ENCODE results near the gene GRIA1.

The GRIA1 gene

GRCh38 chr5:153573326-153574033 lies 83.0 kb downstream of the GRIA1 start:
- DNase-seq (ENCODE audit: low read depth), result no peak
- H3K4me3 ChIP-seq (ENCODE audit: control insufficient read depth, low read depth, low read length), result no peak overlapping the region
- TF ChIP-seq, protein P1, sequence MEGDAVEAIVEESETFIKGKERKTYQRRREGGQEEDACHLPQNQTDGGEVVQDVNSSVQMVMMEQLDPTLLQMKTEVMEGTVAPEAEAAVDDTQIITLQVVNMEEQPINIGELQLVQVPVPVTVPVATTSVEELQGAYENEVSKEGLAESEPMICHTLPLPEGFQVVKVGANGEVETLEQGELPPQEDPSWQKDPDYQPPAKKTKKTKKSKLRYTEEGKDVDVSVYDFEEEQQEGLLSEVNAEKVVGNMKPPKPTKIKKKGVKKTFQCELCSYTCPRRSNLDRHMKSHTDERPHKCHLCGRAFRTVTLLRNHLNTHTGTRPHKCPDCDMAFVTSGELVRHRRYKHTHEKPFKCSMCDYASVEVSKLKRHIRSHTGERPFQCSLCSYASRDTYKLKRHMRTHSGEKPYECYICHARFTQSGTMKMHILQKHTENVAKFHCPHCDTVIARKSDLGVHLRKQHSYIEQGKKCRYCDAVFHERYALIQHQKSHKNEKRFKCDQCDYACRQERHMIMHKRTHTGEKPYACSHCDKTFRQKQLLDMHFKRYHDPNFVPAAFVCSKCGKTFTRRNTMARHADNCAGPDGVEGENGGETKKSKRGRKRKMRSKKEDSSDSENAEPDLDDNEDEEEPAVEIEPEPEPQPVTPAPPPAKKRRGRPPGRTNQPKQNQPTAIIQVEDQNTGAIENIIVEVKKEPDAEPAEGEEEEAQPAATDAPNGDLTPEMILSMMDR (IDR thresholded peaks at IDR 0.05; ENCODE audit: control insufficient read depth, insufficient read depth, low read depth, low read length, missing control alignments), result no peak

DNA sequence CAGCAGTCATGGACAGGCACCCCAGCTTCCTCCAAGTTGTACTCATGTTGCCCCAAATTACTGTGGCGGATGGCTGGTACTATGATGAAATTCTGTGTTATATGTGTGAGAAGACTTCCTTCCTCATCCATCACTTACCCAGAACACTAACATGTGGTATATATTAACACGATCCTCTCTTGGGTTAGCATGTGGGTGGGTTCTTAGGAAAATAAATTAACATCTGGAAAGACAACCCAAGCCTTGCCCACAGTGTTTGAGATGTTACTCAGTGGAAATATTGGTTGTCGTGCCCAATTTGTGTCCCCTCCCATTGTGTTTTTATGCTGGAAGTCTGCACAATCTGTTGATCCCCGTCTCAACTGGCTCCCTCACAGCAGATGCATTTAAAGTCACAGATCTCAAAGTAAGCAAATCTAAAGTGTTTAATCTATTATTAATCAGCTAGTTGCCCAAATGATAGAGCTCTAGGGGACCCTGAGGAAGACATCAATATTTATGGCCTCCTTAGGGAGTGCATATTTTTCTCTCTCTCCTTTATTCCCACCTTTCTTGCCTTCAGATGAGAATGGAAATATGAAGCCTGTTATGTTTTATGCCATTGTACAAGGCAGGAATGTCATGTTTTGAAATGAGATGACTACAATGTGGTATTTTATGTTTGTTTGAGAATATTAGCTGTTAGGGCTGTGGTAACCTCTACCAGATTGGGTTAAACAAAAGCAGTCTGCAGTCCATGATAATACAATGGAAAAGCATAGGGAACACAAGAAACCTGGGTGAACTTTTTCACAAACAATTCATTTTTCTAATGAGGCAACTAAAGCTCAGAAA lies 93.9 kb downstream of the GRIA1 start:
- TF ChIP-seq, protein P1 (IDR thresholded peaks at IDR 0.05; ENCODE audit: control insufficient read depth, insufficient read depth, low read depth, low read length, missing control alignments), result no peak
- H3K4me3 ChIP-seq (ENCODE audit: control insufficient read depth, low read depth, low read length), result no peak overlapping the region
- DNase-seq (ENCODE audit: low read depth), result no peak

- TF ChIP-seq, protein P1 (IDR thresholded peaks at IDR 0.05; ENCODE audit: control insufficient read depth, insufficient read depth, low read depth, low read length, missing control alignments), result no peak
- no peak for DNase-seq (ENCODE audit: low read depth)
- no peak overlapping the region for H3K4me3 ChIP-seq (ENCODE audit: control insufficient read depth, low read depth, low read length)
These were observed 94.5 kb downstream of the GRIA1 start for GRCh38 chr5:153584960-153585359.

DNA sequence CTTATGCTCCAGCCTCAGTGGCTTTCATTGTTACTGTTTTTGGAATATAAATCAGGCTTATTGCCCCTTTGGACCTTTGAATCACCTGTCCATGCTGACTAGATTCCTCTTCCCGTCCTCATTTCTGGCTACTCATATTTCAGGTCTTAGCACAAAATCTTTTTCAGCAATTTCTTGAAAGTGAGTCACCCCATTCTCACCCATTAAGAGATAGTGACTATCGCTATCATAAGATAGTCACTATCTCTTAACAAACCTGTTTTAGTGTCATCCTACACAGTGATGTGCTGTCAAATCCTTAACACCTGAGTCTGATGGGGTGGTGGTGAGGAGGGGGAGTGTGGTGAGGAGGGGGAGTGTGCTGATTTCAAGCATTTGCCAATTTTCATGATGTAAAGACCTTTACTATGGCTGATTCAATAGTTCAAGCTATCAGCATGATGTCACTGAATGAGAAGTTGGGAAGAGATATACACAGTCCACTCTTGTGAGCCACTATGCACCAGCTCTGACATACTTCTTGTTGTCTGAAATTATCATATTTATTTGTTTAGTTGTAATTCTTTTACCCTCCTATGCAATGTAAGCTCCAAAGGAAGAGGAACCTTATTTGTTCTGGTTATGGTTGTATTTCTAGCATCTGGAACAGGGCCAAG lies 95.3 kb downstream of the GRIA1 start:
- no peak overlapping the region for H3K4me3 ChIP-seq (ENCODE audit: control insufficient read depth, low read depth, low read length)
- DNase-seq (ENCODE audit: low read depth), result no peak
- TF ChIP-seq, protein P1 (IDR thresholded peaks at IDR 0.05; ENCODE audit: control insufficient read depth, insufficient read depth, low read depth, low read length, missing control alignments), result no peak

GRCh38 chr5:153592081-153592480 lies 101.6 kb downstream of the GRIA1 start:
- TF ChIP-seq, protein P1 (IDR thresholded peaks at IDR 0.05; ENCODE audit: control insufficient read depth, insufficient read depth, low read depth, low read length, missing control alignments), result no peak
- H3K4me3 ChIP-seq (ENCODE audit: control insufficient read depth, low read depth, low read length), result no peak overlapping the region
- DNase-seq (ENCODE audit: low read depth), result no peak

- TF ChIP-seq, protein P1 (IDR thresholded peaks at IDR 0.05; ENCODE audit: control insufficient read depth, insufficient read depth, low read depth, low read length, missing control alignments), result no peak
- H3K4me3 ChIP-seq (ENCODE audit: control insufficient read depth, low read depth, low read length), result no peak overlapping the region
- no peak for DNase-seq (ENCODE audit: low read depth)
These were observed 104.3 kb downstream of the GRIA1 start for GRCh38 chr5:153594785-153595184.
